GM21528 (cell line): ENCODE results near the gene GDPD4.

Experiments used
- ATAC-seq: cut with Tn5 transposase; IDR thresholded peaks from one replicate; pipeline ENCODE4 v1.9.1; 2021; ENCODE audit warnings: mild to moderate bottlenecking, moderate library complexity; ENCODE audit not compliant: unreplicated experiment, low FRiP score

The GDPD4 gene

GRCh38 chr11:77193167-77193566 lies 108.3 kb downstream of the GDPD4 start:
- ATAC-seq: no peak

GRCh38 chr11:77191823-77192495 lies 109.5 kb downstream of the GDPD4 start:
- no peak for ATAC-seq

DNA sequence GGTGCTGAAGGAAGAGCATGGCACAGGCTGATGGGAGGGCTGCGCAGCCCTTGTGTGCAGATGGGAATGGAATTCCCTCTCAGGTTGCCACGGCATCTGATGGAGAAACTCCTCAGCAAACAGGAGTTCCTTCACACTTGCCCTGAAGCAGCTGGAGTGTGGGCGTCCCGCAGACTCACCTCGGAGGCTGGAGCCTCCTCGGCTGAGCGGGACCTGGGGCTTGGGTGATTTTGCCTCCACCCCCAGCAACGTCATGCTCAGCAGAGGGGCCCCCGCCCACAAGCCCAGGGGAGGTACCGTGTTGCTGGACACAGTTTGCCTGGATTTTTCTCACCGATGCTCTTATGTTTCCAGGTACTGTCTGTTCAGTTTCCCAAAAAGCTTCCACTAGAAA lies 110.1 kb downstream of the GDPD4 start:
- no peak for ATAC-seq

DNA sequence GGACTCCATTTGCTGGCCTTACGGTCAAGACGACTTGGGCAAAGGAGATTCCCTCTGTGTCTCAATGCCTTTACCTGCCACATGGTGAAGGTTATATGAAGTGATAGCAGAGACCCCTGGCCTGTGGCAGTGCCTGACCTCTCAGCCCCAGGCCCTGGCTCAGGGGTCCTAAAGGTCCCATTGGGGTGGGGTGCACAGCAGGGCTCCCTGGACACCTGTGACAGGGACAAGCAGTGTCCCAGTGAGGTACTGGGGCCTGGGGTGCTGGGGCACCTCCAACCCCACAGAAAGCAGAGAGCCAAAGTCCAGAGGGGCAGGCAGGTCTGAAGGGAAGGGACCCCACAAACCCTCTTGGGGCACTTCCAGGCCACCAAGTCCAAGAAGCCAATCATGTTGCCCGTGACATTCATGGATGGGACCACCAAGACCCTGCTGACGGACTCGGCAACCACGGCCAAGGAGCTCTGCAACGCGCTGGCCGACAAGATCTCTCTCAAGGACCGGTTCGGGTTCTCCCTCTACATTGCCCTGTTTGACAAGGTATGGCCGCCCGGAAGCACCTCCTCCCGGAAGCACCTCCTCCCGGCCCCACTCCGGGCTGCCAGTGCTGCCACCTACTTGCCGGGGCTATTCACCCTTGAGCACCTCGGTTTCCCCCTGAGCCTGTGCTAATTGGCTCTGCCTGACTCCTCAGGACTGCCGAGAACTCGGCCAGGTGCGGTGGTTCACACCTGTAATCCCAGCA lies 111.0 kb downstream of the GDPD4 start:
- no peak for ATAC-seq

- ATAC-seq: no peak
These were observed 111.8 kb downstream of the GDPD4 start for GRCh38 chr11:77189588-77190210.

- ATAC-seq: no peak
These were observed 112.6 kb downstream of the GDPD4 start for GRCh38 chr11:77188633-77189491.

DNA sequence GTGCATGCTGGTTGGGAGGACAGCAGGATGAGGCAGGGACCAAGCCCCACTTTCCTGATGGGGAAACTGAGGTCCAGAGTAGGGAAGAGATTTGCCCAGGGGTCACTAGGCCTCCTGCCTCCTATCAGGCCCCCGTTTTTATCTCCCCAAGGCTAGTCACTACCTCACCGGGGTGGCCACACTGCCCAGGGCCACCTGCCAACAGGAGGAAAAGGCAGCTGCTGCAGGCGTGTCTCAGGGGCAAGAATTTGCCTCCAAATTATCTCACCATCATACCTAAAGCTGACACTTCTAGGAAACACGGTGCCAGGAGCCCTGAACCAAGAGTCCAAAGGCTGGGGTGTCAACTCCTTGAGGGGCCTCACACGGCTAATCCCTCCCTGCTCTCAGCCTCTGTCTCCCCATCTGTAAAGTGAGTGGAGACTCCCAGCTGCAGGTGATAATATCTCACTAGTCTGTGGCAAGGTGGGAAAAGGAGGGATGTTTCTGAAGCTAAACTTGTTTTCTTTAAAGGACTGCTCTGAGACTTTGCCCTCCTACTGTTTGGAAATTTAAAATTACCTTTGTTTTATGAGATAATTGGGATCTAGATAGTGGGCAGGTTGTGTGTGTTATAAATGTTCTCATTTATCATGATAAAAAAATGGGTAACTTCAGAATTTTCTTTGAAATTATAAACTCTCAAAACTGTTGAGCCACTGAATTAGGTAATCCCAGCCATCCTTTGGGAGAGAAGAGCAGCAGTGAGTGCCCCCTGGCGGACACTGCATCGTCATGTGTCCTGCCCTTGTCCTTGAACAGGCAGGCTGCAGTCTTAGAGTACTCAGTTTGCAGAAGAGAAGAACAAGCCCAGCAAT lies 113.5 kb downstream of the GDPD4 start:
- ATAC-seq: no peak

DNA sequence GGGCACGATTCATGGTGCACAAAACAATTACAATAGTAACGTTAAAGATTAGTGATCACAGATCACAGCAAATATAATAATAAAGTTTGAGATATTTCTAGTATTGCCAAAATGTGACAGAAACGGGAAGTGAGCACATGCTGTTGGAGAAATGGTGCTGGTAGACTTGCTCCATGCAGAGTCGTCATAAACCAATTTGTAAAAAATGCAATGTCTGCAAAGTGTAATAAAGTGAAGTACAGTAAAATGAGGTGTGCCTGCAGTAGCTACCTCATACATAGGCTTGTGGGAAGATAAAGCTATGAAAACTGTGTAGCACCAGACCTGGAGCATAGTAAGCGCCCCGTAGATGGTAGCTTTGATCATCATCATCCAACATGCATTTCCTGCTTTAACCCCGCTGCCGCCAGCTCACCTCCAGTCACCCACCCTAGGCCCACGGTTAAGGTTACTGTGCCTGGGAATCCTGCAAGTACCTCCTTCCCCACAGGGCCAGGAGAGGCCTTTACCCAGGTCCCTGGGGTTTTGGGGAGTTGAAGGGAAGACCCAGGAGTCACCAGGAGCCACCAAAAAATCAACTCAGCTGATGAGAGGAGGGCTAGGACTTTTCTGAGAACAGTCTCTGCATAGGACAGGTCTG lies 114.3 kb downstream of the GDPD4 start:
- ATAC-seq: no peak

GRCh38 chr11:77186302-77186701 lies 115.2 kb downstream of the GDPD4 start:
- no peak for ATAC-seq

GRCh38 chr11:77184136-77184860 lies 117.2 kb downstream of the GDPD4 start:
- ATAC-seq: no peak

GRCh38 chr11:77183431-77183984 lies 118.0 kb downstream of the GDPD4 start:
- no peak for ATAC-seq

DNA sequence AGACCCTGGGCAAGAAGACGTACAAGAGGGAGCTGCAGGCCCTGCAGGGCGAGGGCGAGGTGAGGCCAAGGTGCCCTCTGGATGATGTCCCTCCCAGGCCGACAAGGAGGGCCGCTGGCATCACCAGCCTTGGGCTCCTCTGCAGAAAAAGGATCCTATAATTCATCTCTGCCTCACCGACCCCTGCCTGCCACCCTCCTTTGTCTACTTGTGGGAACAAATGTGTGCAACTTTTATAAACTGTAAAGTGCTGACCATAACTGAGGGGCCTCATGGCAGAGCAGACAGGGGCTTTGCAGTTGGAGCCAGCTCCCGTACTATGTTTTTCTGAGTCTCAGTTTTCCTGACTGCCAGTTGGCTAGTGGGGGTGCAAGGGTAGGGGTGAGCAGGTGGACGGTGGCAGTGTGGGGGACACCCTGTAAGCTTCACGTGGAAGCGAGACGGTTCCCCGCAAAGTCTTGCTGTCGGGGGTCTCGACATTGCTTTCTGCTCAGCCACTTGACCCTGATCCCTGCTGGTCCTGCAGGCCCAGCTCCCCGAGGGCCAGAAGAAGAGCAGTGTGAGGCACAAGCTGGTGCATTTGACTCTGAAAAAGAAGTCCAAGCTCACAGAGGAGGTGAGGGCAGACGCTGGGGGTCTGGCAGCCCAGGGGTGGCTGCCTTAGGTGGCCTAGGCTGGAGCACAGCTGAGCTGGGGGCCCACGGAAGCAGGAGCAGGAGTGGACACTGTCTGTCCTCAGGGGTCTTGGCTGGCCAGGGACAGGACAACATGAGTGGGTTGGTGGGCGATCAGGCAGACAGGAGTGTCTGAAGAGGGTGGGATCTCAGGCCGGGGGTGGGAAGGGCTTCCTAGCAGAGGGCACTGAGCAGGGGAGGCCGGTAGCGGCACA lies 118.7 kb downstream of the GDPD4 start:
- no peak for ATAC-seq

GRCh38 chr11:77181799-77182541 lies 119.5 kb downstream of the GDPD4 start:
- ATAC-seq: no peak

- ATAC-seq: no peak
These were observed 120.3 kb downstream of the GDPD4 start for GRCh38 chr11:77181226-77181625.

DNA sequence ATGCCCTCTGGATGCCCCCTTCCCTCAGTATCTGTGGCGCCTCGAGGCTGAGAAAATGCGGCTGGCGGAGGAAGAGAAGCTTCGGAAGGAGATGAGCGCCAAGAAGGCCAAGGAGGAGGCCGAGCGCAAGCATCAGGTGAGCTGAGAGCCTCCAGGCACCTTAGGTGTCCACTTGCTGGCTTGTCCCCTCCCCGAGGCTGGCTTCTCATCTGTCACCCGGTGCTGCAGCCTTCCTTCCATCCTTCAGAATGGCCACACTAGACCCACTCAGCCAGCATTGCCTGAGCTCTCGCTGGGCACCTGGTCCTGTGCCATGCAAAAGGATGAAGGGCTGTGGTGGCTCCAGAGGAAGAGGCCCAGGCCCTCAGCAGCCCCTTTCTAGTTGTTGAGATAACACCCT lies 121.1 kb downstream of the GDPD4 start:
- no peak for ATAC-seq

DNA sequence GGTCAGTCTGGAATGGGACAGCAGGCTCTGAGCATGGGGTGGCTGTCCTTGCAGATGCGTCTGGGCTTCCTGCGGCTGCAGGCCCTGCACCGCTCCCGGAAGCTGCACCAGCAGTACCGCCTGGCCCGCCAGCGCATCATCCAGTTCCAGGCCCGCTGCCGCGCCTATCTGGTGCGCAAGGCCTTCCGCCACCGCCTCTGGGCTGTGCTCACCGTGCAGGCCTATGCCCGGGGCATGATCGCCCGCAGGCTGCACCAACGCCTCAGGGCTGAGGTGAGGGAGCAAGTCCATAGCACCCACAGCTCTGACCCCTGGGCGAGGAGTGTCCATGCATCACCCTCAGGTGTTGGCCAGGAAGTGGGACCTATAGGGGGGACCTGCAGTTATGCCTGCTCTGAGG lies 121.8 kb downstream of the GDPD4 start:
- ATAC-seq: no peak

GRCh38 chr11:77179048-77179447 lies 122.4 kb downstream of the GDPD4 start:
- no peak for ATAC-seq
